H1 (cell line): ENCODE data around the gene CACNA1A. TPM values are rescaled to one million over a fixed set of nuclear protein-coding genes. Genes with fewer than 3 reads are reported as not detected.

ENCODE experiments used
- ASH2L ChIP-seq: fragments of 200-600, 300-600 bp; sonication (generic); IDR thresholded peaks from one replicate; pipeline ENCODE4 v1.7.1; 2017; ENCODE audit warnings: low read length
- CBX8 ChIP-seq: fragments of 300-800, 300-1000 bp; sonication (generic); IDR thresholded peaks from 2 replicates; pipeline ENCODE4 v1.7.1; 2016; ENCODE audit warnings: low read depth, low read length, borderline replicate concordance
- EZH2 ChIP-seq: fragments of 200-600 bp; sonication (generic); IDR thresholded peaks from 2 replicates; pipeline ENCODE4 v1.7.1; 2012; ENCODE audit warnings: low read depth, mild to moderate bottlenecking, moderate library complexity, low read length, inconsistent platforms; ENCODE audit not compliant: severe bottlenecking
- JUN ChIP-seq: IDR thresholded peaks from 2 replicates; pipeline ENCODE4 v1.6.1; 2011; ENCODE audit warnings: low read depth, mild to moderate bottlenecking, improper control_type of control experiment, low read length
- POU5F1 ChIP-seq: IDR thresholded peaks from 2 replicates; pipeline ENCODE4 v1.6.1; 2011; ENCODE audit warnings: low read depth, mild to moderate bottlenecking, low read length, moderate library complexity
- SP2 ChIP-seq: IDR thresholded peaks from 2 replicates; pipeline ENCODE4 v1.6.1; 2012; ENCODE audit warnings: mild to moderate bottlenecking, low read length, inconsistent platforms
- TAF1 ChIP-seq: IDR thresholded peaks from 2 replicates; pipeline ENCODE4 v1.6.1; 2011; ENCODE audit warnings: mild to moderate bottlenecking, low read depth, low read length
- polyA plus RNA-seq, 7 experiments: library from polyadenylated mRNA; depleted of rRNA in 3 of 7; stranded (reverse) in 5 of 7; unstranded in 2 of 7; fragments of >200 nt in 5 of 7; fragments of 200-250 nt in 2 of 7; gene quantifications; 1 replicate in 5 of 7; 2 replicates in 1 of 7; 4 replicates in 1 of 7; pipeline versions ENCODE4 v1.2.1 to v1.2.3, GENCODE V29; 2011 to 2013; ENCODE audit warnings: missing spikeins in 2 of 7, mixed read lengths in 2 of 7
- total RNA-seq: library from RNA; stranded (reverse); fragmentation: NEBNext Ultra II Directional; extraction: Animal tissue kit (Norgen Biotek cat#: 25700); gene quantifications from 2 replicates; pipeline ENCODE4 v1.2.1, GENCODE V29; 2021
- TF ChIP-seq, protein P1 (sequence below): fragments of 300-600 bp; sonication (generic); IDR thresholded peaks from 2 replicates; pipeline ENCODE4 v1.7.1; 2012; ENCODE audit warnings: low read length, moderate library complexity, mild to moderate bottlenecking, inconsistent platforms; ENCODE audit not compliant: insufficient replicate concordance
- TF ChIP-seq, protein P2 (sequence below): IDR thresholded peaks from 2 replicates; pipeline ENCODE4 v1.6.1; 2011; ENCODE audit warnings: low read length, improper control_type of control experiment

The CACNA1A gene
- total and polyA plus RNA-seq, 2 of the 8 experiments (the other 6 are each of a cell fraction or from before 2014, with no cell fraction given) = 10.7 to 25.3 TPM

DNA sequence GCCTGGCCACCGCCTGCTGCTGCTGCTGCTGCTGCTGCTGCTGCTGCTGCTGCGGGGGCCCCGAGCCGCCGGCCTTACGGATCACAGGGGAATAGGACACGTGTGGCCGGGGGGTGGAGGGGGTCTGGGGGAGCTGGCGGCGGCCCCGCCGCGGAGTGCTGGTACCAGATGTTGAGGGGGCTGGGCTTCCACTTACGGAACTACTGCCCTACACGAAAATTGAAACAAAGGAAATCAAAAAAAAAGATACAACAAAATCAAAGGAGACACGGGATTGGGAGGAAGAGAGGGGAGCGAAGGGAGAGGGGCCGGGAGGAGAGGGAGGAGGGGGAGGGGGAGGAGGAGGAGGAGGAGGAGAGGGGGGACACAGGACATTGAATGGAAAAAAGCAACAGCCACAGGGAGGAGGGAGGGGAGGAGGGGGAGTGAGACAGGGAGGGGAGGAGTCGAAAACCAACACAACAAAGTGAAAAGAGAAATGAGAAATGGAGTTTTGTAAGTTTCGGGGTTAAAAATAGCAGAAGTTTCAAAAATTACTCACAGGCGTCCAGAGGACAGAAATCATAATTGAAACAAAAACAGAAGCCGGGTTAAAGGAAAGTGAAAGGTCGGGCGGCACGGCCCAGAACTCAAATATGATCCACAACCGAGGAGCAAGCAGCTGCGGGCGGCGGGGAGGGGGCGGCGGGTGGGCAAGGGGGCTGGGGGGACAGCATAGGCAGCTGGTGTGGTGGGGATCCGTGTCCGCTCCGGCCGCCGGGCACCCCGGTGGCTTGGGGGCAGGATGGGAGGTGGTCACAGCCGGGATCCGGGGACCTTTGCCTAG, 298.2 kb downstream of the CACNA1A start (continued):
- TF ChIP-seq, protein P1, sequence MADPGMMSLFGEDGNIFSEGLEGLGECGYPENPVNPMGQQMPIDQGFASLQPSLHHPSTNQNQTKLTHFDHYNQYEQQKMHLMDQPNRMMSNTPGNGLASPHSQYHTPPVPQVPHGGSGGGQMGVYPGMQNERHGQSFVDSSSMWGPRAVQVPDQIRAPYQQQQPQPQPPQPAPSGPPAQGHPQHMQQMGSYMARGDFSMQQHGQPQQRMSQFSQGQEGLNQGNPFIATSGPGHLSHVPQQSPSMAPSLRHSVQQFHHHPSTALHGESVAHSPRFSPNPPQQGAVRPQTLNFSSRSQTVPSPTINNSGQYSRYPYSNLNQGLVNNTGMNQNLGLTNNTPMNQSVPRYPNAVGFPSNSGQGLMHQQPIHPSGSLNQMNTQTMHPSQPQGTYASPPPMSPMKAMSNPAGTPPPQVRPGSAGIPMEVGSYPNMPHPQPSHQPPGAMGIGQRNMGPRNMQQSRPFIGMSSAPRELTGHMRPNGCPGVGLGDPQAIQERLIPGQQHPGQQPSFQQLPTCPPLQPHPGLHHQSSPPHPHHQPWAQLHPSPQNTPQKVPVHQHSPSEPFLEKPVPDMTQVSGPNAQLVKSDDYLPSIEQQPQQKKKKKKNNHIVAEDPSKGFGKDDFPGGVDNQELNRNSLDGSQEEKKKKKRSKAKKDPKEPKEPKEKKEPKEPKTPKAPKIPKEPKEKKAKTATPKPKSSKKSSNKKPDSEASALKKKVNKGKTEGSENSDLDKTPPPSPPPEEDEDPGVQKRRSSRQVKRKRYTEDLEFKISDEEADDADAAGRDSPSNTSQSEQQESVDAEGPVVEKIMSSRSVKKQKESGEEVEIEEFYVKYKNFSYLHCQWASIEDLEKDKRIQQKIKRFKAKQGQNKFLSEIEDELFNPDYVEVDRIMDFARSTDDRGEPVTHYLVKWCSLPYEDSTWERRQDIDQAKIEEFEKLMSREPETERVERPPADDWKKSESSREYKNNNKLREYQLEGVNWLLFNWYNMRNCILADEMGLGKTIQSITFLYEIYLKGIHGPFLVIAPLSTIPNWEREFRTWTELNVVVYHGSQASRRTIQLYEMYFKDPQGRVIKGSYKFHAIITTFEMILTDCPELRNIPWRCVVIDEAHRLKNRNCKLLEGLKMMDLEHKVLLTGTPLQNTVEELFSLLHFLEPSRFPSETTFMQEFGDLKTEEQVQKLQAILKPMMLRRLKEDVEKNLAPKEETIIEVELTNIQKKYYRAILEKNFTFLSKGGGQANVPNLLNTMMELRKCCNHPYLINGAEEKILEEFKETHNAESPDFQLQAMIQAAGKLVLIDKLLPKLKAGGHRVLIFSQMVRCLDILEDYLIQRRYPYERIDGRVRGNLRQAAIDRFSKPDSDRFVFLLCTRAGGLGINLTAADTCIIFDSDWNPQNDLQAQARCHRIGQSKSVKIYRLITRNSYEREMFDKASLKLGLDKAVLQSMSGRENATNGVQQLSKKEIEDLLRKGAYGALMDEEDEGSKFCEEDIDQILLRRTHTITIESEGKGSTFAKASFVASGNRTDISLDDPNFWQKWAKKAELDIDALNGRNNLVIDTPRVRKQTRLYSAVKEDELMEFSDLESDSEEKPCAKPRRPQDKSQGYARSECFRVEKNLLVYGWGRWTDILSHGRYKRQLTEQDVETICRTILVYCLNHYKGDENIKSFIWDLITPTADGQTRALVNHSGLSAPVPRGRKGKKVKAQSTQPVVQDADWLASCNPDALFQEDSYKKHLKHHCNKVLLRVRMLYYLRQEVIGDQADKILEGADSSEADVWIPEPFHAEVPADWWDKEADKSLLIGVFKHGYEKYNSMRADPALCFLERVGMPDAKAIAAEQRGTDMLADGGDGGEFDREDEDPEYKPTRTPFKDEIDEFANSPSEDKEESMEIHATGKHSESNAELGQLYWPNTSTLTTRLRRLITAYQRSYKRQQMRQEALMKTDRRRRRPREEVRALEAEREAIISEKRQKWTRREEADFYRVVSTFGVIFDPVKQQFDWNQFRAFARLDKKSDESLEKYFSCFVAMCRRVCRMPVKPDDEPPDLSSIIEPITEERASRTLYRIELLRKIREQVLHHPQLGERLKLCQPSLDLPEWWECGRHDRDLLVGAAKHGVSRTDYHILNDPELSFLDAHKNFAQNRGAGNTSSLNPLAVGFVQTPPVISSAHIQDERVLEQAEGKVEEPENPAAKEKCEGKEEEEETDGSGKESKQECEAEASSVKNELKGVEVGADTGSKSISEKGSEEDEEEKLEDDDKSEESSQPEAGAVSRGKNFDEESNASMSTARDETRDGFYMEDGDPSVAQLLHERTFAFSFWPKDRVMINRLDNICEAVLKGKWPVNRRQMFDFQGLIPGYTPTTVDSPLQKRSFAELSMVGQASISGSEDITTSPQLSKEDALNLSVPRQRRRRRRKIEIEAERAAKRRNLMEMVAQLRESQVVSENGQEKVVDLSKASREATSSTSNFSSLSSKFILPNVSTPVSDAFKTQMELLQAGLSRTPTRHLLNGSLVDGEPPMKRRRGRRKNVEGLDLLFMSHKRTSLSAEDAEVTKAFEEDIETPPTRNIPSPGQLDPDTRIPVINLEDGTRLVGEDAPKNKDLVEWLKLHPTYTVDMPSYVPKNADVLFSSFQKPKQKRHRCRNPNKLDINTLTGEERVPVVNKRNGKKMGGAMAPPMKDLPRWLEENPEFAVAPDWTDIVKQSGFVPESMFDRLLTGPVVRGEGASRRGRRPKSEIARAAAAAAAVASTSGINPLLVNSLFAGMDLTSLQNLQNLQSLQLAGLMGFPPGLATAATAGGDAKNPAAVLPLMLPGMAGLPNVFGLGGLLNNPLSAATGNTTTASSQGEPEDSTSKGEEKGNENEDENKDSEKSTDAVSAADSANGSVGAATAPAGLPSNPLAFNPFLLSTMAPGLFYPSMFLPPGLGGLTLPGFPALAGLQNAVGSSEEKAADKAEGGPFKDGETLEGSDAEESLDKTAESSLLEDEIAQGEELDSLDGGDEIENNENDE = no peak
- no peak for TF ChIP-seq TAF1
- no peak for TF ChIP-seq EZH2
- TF ChIP-seq, protein P2, sequence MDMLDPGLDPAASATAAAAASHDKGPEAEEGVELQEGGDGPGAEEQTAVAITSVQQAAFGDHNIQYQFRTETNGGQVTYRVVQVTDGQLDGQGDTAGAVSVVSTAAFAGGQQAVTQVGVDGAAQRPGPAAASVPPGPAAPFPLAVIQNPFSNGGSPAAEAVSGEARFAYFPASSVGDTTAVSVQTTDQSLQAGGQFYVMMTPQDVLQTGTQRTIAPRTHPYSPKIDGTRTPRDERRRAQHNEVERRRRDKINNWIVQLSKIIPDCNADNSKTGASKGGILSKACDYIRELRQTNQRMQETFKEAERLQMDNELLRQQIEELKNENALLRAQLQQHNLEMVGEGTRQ = no peak
- no peak for TF ChIP-seq ASH2L
- TF ChIP-seq POU5F1 = no peak
- no peak for TF ChIP-seq SP2
- TF ChIP-seq JUN = no peak
- no peak for TF ChIP-seq CBX8
